Endothelial cell of umbilical vein (primary cell): ENCODE measurements around the gene RPL4. TPM values are rescaled to one million over a fixed set of nuclear protein-coding genes. Genes with fewer than 3 reads are reported as not detected.

Source experiments
- BruUV-seq: library from RNA; stranded (reverse); fragments of 400-500 nt; replicated peaks from 2 replicates; lab custom pipeline; 2021; lab: Mats Ljungman, UMichigan
- CTCF ChIA-PET: fragments of 300-600, 350-600 bp; sonication (Branson Sonifier 250); formaldehyde crosslinking; loops from one replicate; lab custom pipeline; 2021; ENCODE audit warnings: antibody characterized with exemption, inconsistent platforms; lab: Charles Lee
- POLR2A ChIA-PET: fragments of 300-600, 350-600 bp; sonication (Branson Sonifier 250); formaldehyde crosslinking; loops from one replicate; lab custom pipeline; 2021; ENCODE audit warnings: antibody characterized with exemption, inconsistent platforms; lab: Charles Lee
- DNase-seq: peaks from one replicate; pipeline ENCODE4 v3.0.0-alpha.2; 2011; ENCODE audit warnings: low read depth, low spot score
- FAIRE-seq: peaks from 2 replicates; lab custom pipeline; 2011; peaks lifted over from hg19 to GRCh38; lab: Jason Lieb, UNC
- H2AFZ ChIP-seq: 2 replicates; pipeline ENCODE4 v1.6.0; 2012; ENCODE audit warnings: low read depth, low read length, control low read depth, inconsistent platforms
- H3K27ac ChIP-seq: 2 replicates; pipeline ENCODE4 v1.5.1; 2011; ENCODE audit warnings: low read depth, mild to moderate bottlenecking, control low read depth, low read length, moderate library complexity; ENCODE audit not compliant: insufficient read depth
- H3K27me3 ChIP-seq, 2 experiments: 2 replicates each; pipeline versions ENCODE4 v1.6.0 to v1.6.1; 2011; ENCODE audit warnings: low read length in 2 of 2, mixed read lengths in 1 of 2; ENCODE audit not compliant: control insufficient read depth in 2 of 2, insufficient read depth in 2 of 2
- H3K36me3 ChIP-seq, 2 experiments: 2 replicates in 1 of 2; 3 replicates in 1 of 2; pipeline ENCODE4 v1.5.1; 2011; ENCODE audit warnings: low read length in 2 of 2, mild to moderate bottlenecking in 1 of 2, moderate library complexity in 1 of 2; ENCODE audit not compliant: control insufficient read depth in 2 of 2, insufficient read depth in 2 of 2; ENCODE audit errors: extremely low read depth in 1 of 2
- H3K4me1 ChIP-seq: 3 replicates; pipeline ENCODE4 v1.5.1; 2011; ENCODE audit warnings: mild to moderate bottlenecking, low read length; ENCODE audit not compliant: control insufficient read depth, insufficient read depth; ENCODE audit errors: extremely low read depth
- H3K4me2 ChIP-seq: 2 replicates; pipeline ENCODE4 v1.6.1; 2011; ENCODE audit warnings: low read length, control low read depth, mixed read lengths; ENCODE audit not compliant: insufficient read depth
- H3K4me3 ChIP-seq, 3 experiments: fragments of 200-600 bp in 1 of 3; sonication (generic), shearing (Covaris generic) in 1 of 3; replicated peaks in 1 of 3; 2 replicates each; pipeline ENCODE4 v1.5.1; 2011 to 2016; ENCODE audit warnings: control low read depth in 3 of 3, low read length in 3 of 3, mild to moderate bottlenecking in 2 of 3, inconsistent platforms in 1 of 3, low read depth in 1 of 3, moderate library complexity in 1 of 3; ENCODE audit not compliant: insufficient read depth in 1 of 3
- H3K79me2 ChIP-seq: 2 replicates; pipeline ENCODE4 v1.6.0; 2012; ENCODE audit warnings: low read length, inconsistent platforms; ENCODE audit not compliant: control insufficient read depth, insufficient read depth
- H3K9ac ChIP-seq: replicated peaks from 2 replicates; pipeline ENCODE3; 2011; ENCODE audit warnings: low read length, control low read depth; ENCODE audit not compliant: insufficient read depth; ENCODE audit errors: extremely low read depth
- H3K9me1 ChIP-seq: replicated peaks from 3 replicates; pipeline ENCODE4 v1.6.0; 2011; ENCODE audit warnings: mild to moderate bottlenecking, low read length; ENCODE audit not compliant: control insufficient read depth, insufficient read depth; ENCODE audit errors: extremely low read depth
- H3K9me3 ChIP-seq: replicated peaks from 2 replicates; pipeline ENCODE4 v1.5.1; 2012; ENCODE audit warnings: low read length, inconsistent platforms; ENCODE audit not compliant: control insufficient read depth, insufficient read depth
- H4K20me1 ChIP-seq: replicated peaks from 2 replicates; pipeline ENCODE3; 2011; ENCODE audit warnings: mild to moderate bottlenecking, low read length; ENCODE audit not compliant: control insufficient read depth, insufficient read depth; ENCODE audit errors: extremely low read depth
- CTCF ChIP-seq, 2 donors: IDR thresholded peaks; 1 replicate in 1 of 2; 2 replicates in 1 of 2; pipeline ENCODE4 v1.5.1; 2011; ENCODE audit warnings: low read length in 2 of 2, mild to moderate bottlenecking in 2 of 2, moderate library complexity in 2 of 2, control low read depth in 1 of 2, inconsistent platforms in 1 of 2, low read depth in 1 of 2; ENCODE audit not compliant: insufficient read depth in 1 of 2; ENCODE audit errors: extremely low read depth in 1 of 2
- EZH2 ChIP-seq: IDR thresholded peaks from 2 replicates; pipeline ENCODE4 v1.6.1; 2012; ENCODE audit warnings: borderline replicate concordance, low read depth, mild to moderate bottlenecking, moderate library complexity, low read length, inconsistent platforms; ENCODE audit not compliant: severe bottlenecking
- FOS ChIP-seq: IDR thresholded peaks from 2 replicates; pipeline ENCODE4 v1.6.1; 2011; ENCODE audit warnings: mild to moderate bottlenecking, low read length, moderate library complexity, borderline replicate concordance; ENCODE audit not compliant: insufficient read depth
- GATA2 ChIP-seq: IDR thresholded peaks from 2 replicates; pipeline ENCODE4 v1.7.0; 2011; ENCODE audit warnings: low read depth, mild to moderate bottlenecking, moderate library complexity, mixed read lengths, low read length; ENCODE audit not compliant: insufficient read length, insufficient read depth
- JUN ChIP-seq: IDR thresholded peaks from 2 replicates; pipeline ENCODE4 v1.6.1; 2011; ENCODE audit warnings: borderline replicate concordance, low read depth; ENCODE audit not compliant: insufficient read length, insufficient read depth
- MAX ChIP-seq: IDR thresholded peaks from 2 replicates; pipeline ENCODE4 v1.6.1; 2011; ENCODE audit not compliant: insufficient read depth, insufficient read length
- MYC ChIP-seq: IDR thresholded peaks from one replicate; pipeline ENCODE4 v1.6.1; 2011; ENCODE audit warnings: mild to moderate bottlenecking, low read depth, low read length
- POLR2A ChIP-seq: IDR thresholded peaks from 2 replicates; pipeline ENCODE4 v1.6.1; 2012; ENCODE audit warnings: low read depth, mild to moderate bottlenecking, control low read depth, low read length
- POLR2AphosphoS5 ChIP-seq: IDR thresholded peaks from 2 replicates; pipeline ENCODE4 v1.6.1; 2012; ENCODE audit warnings: low read depth, mild to moderate bottlenecking, control low read depth, low read length, moderate library complexity; ENCODE audit not compliant: insufficient read depth
- dilution Hi-C: fragments of 300-500 bp; cut with MboI; formaldehyde crosslinking; loops from one replicate; pipeline ENCODE4 v1.15.0; 2019; ENCODE audit warnings: low sequenced_read_pairs; ENCODE audit not compliant: extremely low pct_ligation_motif_present
- intact Hi-C: fragments of 100-400 bp; cut with micrococcal nuclease; formaldehyde crosslinking; loops from one replicate; pipeline ENCODE4 v1.10.0; 2022
- microRNA-seq: library from miRNA; unstranded; fragments of <30 nt; microRNA quantifications from one replicate; pipeline ENCODE4 v1.2.0, GENCODE V29; 2021; ENCODE audit warnings: borderline number of aligned reads, borderline replicate concordance
- polyA plus RNA-seq, 4 experiments: library from polyadenylated mRNA; depleted of rRNA in 3 of 4; stranded (reverse) in 3 of 4; unstranded in 1 of 4; fragments of >200 nt; gene quantifications; 2 replicates each; pipeline versions ENCODE4 v1.2.1 to v1.2.3, GENCODE V29; 2011 to 2012; ENCODE audit warnings: missing spikeins in 1 of 4
- small RNA-seq: library from RNA; depleted of rRNA; stranded (forward); fragments of <200 nt; gene quantifications from one replicate; pipeline ENCODE3, GENCODE V24; 2012; ENCODE audit warnings: low replicate concordance, low read depth; ENCODE audit not compliant: insufficient read depth, insufficient read length
- total RNA-seq: library from RNA; stranded (reverse); gene quantifications from 2 replicates; pipeline ENCODE4 v1.2.3, GENCODE V29; 2021

The RPL4 gene
- total and polyA plus RNA-seq, 2 donors (not counting 3 experiments of a cell fraction or from before 2014, with no cell fraction given), result 2,598 to 3,530 TPM

- TF ChIP-seq FOS (no peak), POLR2AphosphoS5 (no peak), MAX (no peak), CTCF (IDR thresholded peaks at IDR 0.05; ENCODE audit: extremely low read depth in 1 of 2, insufficient read depth in 1 of 2, low read depth in 1 of 2, low read length in 2 of 2) (no peak), POLR2A (no peak), JUN (no peak), EZH2 (no peak), MYC (no peak), GATA2 (no peak)
- no peak overlapping the region for H3K4me3 ChIP-seq
- dilution Hi-C loops, result no loop called here
- no peak overlapping the region for H3K4me2 ChIP-seq
- no peaks in the 10 kb centered on the region for H3K9me3 ChIP-seq
- no peaks in the 10 kb centered on the region for H3K79me2 ChIP-seq
- H3K27ac ChIP-seq, result no peak overlapping the region
- no peak for FAIRE-seq
- intact Hi-C loops, result no loop called here
- DNase-seq, result no peak
- no TSS peak for BruUV-seq
- H2AFZ ChIP-seq, result no peak overlapping the region
- no peaks in the 10 kb centered on the region for H3K4me1 ChIP-seq
- H3K36me3 ChIP-seq, result peaks cover 0 to 3% of the 10 kb centered on the region in 2 experiments
- POLR2A ChIA-PET, result no interaction called here
- H3K9ac ChIP-seq, result no peak overlapping the region
- H3K9me1 ChIP-seq, result no peaks in the 10 kb centered on the region
- no peaks in the 10 kb centered on the region for H4K20me1 ChIP-seq
- H3K27me3 ChIP-seq, result no peaks in the 10 kb centered on the region
- CTCF ChIA-PET, result no interaction called here
Measured at GRCh38 chr15:66452420-66452819, 52.2 kb downstream of the RPL4 start.

Small RNA genes within 50 kb of the gene (microRNA-seq; reads per million reads assigned to microRNA genes)
- not detected for gene MIR4512

Small RNA genes within 50 kb of the gene (small RNA-seq; reads per million reads assigned to genes)
- gene MIR4512, result not detected
- not detected for gene RF01159
- gene SNORD16, result not detected
- gene SNORD18A, result not detected
- not detected for gene SNORD18B
- gene SNORD18C, result not detected

Other genes with a start within 250 kb of the RPL4 start
- 21.6 and 27.9 TPM in 2 replicates for gene DIS3L, start 211.3 kb downstream of the RPL4 start, total RNA-seq
- 5.1 and 7.8 TPM in 2 replicates for gene DIS3L, start 211.3 kb downstream of the RPL4 start, polyA plus RNA-seq
- 15.4 and 16.2 TPM in 2 replicates for gene TIPIN, start 148.2 kb downstream of the RPL4 start, total RNA-seq
- gene TIPIN, start 148.2 kb downstream of the RPL4 start, polyA plus RNA-seq, result 2.7 and 3.6 TPM in 2 replicates
- 45.1 and 45.5 TPM in 2 replicates for gene MAP2K1, start 117.9 kb downstream of the RPL4 start, total RNA-seq
- gene MAP2K1, start 117.9 kb downstream of the RPL4 start, polyA plus RNA-seq, result 22.3 and 30.9 TPM in 2 replicates
- gene SNAPC5, start 7.1 kb downstream of the RPL4 start, total RNA-seq, result 13.6 and 17.4 TPM in 2 replicates
- gene SNAPC5, start 7.1 kb downstream of the RPL4 start, polyA plus RNA-seq, result 14.5 and 16.0 TPM in 2 replicates
- 28.8 and 29.8 TPM in 2 replicates for gene ZWILCH, start 471 bp upstream of the RPL4 start, total RNA-seq
- 5.7 and 9.3 TPM in 2 replicates for gene ZWILCH, start 471 bp upstream of the RPL4 start, polyA plus RNA-seq
- gene LCTL, start 61.1 kb upstream of the RPL4 start, total RNA-seq, result not detected in 2 replicates
- gene LCTL, start 61.1 kb upstream of the RPL4 start, polyA plus RNA-seq, result 0.04 TPM in 1 of 2 replicates, not detected in the other
- gene SMAD6, start 197.4 kb upstream of the RPL4 start, total RNA-seq, result 12.4 and 12.5 TPM in 2 replicates
- gene SMAD6, start 197.4 kb upstream of the RPL4 start, polyA plus RNA-seq, result 7.3 and 8.8 TPM in 2 replicates